ENCODE data around the gene HS1BP3. TPM values are rescaled to one million over a fixed set of nuclear protein-coding genes. Genes with fewer than 3 reads are reported as not detected.

The HS1BP3 gene
- total and polyA plus RNA-seq, 2 of the 13 experiments (the other 11 are each of a cell fraction or from before 2014, with no cell fraction given): 15.2 to 22.0 TPM

- BruUV-seq (replicated peaks): no TSS peak
- no peaks in the 10 kb centered on the region for H3K9me3 ChIP-seq (ENCODE audit: low read length)
- ChIA-PET CTCF (ENCODE audit: low intra/inter-chr PET ratio, low total read pairs) (no interaction called here), POLR2A (interaction anchor here (0.7 to 36.8 kb wide), 11 partner anchors 11 to 247 kb away, joined by 3 to 1537 read pairs (median 63); partner anchors contain the start of gene RHOB)
- no peaks in the 10 kb centered on the region for H3K27me3 ChIP-seq (ENCODE audit: control insufficient read depth in 1 of 2, insufficient read depth in 2 of 2, low read length in 2 of 2)
- DNase-seq (ENCODE audit: low spot score) (no peak), ATAC-seq (no peak), FAIRE-seq (no peak)
- no peak overlapping the region for H3K4me3 ChIP-seq (replicated peaks in 1 of 3; ENCODE audit: insufficient read depth in 1 of 3, low read depth in 2 of 3, low read length in 3 of 3)
- peak overlapping the region; percentile 8; the same call in 1 of the 2 replicates for H3K4me2 ChIP-seq (ENCODE audit: low read depth, low read length)
- H2AFZ ChIP-seq (ENCODE audit: low read length): no peak overlapping the region
- H3K9ac ChIP-seq (ENCODE audit: insufficient read depth, low read depth, low read length): peak overlapping the region; percentile 51
- H3K36me3 ChIP-seq (replicated peaks in 1 of 2; ENCODE audit: control insufficient read depth in 1 of 2, insufficient read depth in 2 of 2, low read length in 2 of 2): no peaks in the 10 kb centered on the region
- intact Hi-C loops (cut with micrococcal nuclease; ENCODE audit: unreplicated experiment): loop anchor here (10.0 kb wide), 1 partner anchor 406 kb away; no protein-coding TSS in a partner anchor
- H3K27ac ChIP-seq (ENCODE audit: extremely low read length, insufficient read depth, low read length): peak overlapping the region; percentile 68
- H3K4me1 ChIP-seq (ENCODE audit: insufficient read depth, low read length): peaks cover 72% of the 10 kb centered on the region
- H3K79me2 ChIP-seq (ENCODE audit: insufficient read depth, low read length): peaks cover 29% of the 10 kb centered on the region
- no peaks in the 10 kb centered on the region for H4K20me1 ChIP-seq (ENCODE audit: insufficient read depth, low read length)
- in situ Hi-C loops (cut with HindIII; ENCODE audit: extremely low pct_ligation_motif_present, low pct_unique_long_range_greater_than_20kb): no loop called here
- WGBS (ENCODE audit: low lambda C conversion rate): 95% methylated on average over 12 of the region's 12 CpGs
- TF ChIP-seq ZNF18 (CRISPR knock-in tag; IDR thresholded peaks at IDR 0.05; ENCODE audit: insufficient replicate concordance): no peak
- TF ChIP-seq AGO1 (IDR thresholded peaks at IDR 0.05; ENCODE audit: low read depth, low read length, poor library complexity, severe bottlenecking): no peak
- TF ChIP-seq EP300 (IDR thresholded peaks at IDR 0.05; ENCODE audit: low read depth in 2 of 2, low read length in 2 of 2): no peak
- no peak for TF ChIP-seq EP300 (CRISPR knock-in tag; IDR thresholded peaks at IDR 0.05; ENCODE audit: borderline replicate concordance)
- no peak for TF ChIP-seq HNRNPUL1 (IDR thresholded peaks at IDR 0.05; ENCODE audit: low read depth, low read length)
- peak; percentile 48; the same call in 1 of the 2 replicates for TF ChIP-seq DNMT1 (CRISPR knock-in tag; IDR thresholded peaks at IDR 0.05)
- TF ChIP-seq ZNF782 (CRISPR knock-in tag; IDR thresholded peaks at IDR 0.05; ENCODE audit: borderline replicate concordance): no peak
- TF ChIP-seq, protein P1, sequence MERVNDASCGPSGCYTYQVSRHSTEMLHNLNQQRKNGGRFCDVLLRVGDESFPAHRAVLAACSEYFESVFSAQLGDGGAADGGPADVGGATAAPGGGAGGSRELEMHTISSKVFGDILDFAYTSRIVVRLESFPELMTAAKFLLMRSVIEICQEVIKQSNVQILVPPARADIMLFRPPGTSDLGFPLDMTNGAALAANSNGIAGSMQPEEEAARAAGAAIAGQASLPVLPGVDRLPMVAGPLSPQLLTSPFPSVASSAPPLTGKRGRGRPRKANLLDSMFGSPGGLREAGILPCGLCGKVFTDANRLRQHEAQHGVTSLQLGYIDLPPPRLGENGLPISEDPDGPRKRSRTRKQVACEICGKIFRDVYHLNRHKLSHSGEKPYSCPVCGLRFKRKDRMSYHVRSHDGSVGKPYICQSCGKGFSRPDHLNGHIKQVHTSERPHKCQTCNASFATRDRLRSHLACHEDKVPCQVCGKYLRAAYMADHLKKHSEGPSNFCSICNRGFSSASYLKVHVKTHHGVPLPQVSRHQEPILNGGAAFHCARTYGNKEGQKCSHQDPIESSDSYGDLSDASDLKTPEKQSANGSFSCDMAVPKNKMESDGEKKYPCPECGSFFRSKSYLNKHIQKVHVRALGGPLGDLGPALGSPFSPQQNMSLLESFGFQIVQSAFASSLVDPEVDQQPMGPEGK (CRISPR knock-in tag; IDR thresholded peaks at IDR 0.05): no peak
- TF ChIP-seq, protein P2, sequence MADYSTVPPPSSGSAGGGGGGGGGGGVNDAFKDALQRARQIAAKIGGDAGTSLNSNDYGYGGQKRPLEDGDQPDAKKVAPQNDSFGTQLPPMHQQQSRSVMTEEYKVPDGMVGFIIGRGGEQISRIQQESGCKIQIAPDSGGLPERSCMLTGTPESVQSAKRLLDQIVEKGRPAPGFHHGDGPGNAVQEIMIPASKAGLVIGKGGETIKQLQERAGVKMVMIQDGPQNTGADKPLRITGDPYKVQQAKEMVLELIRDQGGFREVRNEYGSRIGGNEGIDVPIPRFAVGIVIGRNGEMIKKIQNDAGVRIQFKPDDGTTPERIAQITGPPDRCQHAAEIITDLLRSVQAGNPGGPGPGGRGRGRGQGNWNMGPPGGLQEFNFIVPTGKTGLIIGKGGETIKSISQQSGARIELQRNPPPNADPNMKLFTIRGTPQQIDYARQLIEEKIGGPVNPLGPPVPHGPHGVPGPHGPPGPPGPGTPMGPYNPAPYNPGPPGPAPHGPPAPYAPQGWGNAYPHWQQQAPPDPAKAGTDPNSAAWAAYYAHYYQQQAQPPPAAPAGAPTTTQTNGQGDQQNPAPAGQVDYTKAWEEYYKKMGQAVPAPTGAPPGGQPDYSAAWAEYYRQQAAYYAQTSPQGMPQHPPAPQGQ (CRISPR knock-in tag; IDR thresholded peaks at IDR 0.05; ENCODE audit: borderline replicate concordance): 0 out of 2 replicates have a peak, but pooled peaks have one; percentile 58
- TF ChIP-seq KDM5B (CRISPR knock-in tag; IDR thresholded peaks at IDR 0.05; ENCODE audit: borderline replicate concordance): peak; percentile 60; the same call in 1 of the 2 replicates
- TF ChIP-seq RBFOX2 (IDR thresholded peaks at IDR 0.05; ENCODE audit: low read depth, low read length): 0 out of 2 replicates have a peak, but pooled peaks have one; percentile 28
- TF ChIP-seq, protein P3, sequence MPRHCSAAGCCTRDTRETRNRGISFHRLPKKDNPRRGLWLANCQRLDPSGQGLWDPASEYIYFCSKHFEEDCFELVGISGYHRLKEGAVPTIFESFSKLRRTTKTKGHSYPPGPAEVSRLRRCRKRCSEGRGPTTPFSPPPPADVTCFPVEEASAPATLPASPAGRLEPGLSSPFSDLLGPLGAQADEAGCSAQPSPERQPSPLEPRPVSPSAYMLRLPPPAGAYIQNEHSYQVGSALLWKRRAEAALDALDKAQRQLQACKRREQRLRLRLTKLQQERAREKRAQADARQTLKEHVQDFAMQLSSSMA (CRISPR knock-in tag; IDR thresholded peaks at IDR 0.05): 0 out of 2 replicates have a peak, but pooled peaks have one; percentile 48
- no peak for TF ChIP-seq POLR2G (IDR thresholded peaks at IDR 0.05; ENCODE audit: low read depth, low read length)
These were observed 51.8 kb downstream of the HS1BP3 start for GRCh38 chr2:20599001-20599600.

All from HepG2 (cell line).